ENCODE measurements around the gene SESN1.

SESN1 gene

GRCh38 chr6:109029313-109029712, 65.3 kb downstream of the SESN1 start:
- DNase-seq (ENCODE audit: low read depth in 2 of 2), result no peak

GRCh38 chr6:109028439-109028838, 66.2 kb downstream of the SESN1 start:
- no peak for DNase-seq (ENCODE audit: low read depth in 2 of 2)

GRCh38 chr6:109027964-109028363, 66.7 kb downstream of the SESN1 start:
- no peak for DNase-seq (ENCODE audit: low read depth in 2 of 2)

- DNase-seq (ENCODE audit: low read depth in 2 of 2), result no peak
These were observed 69.0 kb downstream of the SESN1 start for GRCh38 chr6:109025639-109026038.

GRCh38 chr6:109024784-109025183, 69.9 kb downstream of the SESN1 start:
- no peak for DNase-seq (ENCODE audit: low read depth in 2 of 2)

GRCh38 chr6:109024368-109024767, 70.3 kb downstream of the SESN1 start:
- DNase-seq (ENCODE audit: low read depth in 2 of 2), result no peak

- DNase-seq (ENCODE audit: low read depth in 2 of 2), result no peak
These were observed 71.2 kb downstream of the SESN1 start for GRCh38 chr6:109023356-109023925.

GRCh38 chr6:109021870-109022269, 72.8 kb downstream of the SESN1 start:
- DNase-seq (ENCODE audit: low read depth in 2 of 2), result no peak

- no peak for DNase-seq (ENCODE audit: low read depth in 2 of 2)
These were observed 74.7 kb downstream of the SESN1 start for GRCh38 chr6:109019911-109020310.

- DNase-seq (ENCODE audit: low read depth in 2 of 2), result no peak
These were observed 79.5 kb downstream of the SESN1 start for GRCh38 chr6:109015176-109015575.

- DNase-seq (ENCODE audit: low read depth in 2 of 2), result no peak
These were observed 80.0 kb downstream of the SESN1 start for GRCh38 chr6:109014606-109015005.

- DNase-seq (ENCODE audit: low read depth in 2 of 2), result no peak
These were observed 80.9 kb downstream of the SESN1 start for GRCh38 chr6:109013656-109014305.

GRCh38 chr6:109010705-109011102, 83.9 kb downstream of the SESN1 start:
- DNase-seq (ENCODE audit: low read depth in 2 of 2), result no peak

GRCh38 chr6:109009962-109010704, 84.5 kb downstream of the SESN1 start:
- no peak for DNase-seq (ENCODE audit: low read depth in 2 of 2)

GRCh38 chr6:109009236-109009961, 85.2 kb downstream of the SESN1 start:
- DNase-seq (ENCODE audit: low read depth in 2 of 2), result peak; percentile 57 to 60

GRCh38 chr6:109008537-109009235, 86.0 kb downstream of the SESN1 start:
- DNase-seq (ENCODE audit: low read depth in 2 of 2), result no peak

GRCh38 chr6:109008054-109008453, 86.6 kb downstream of the SESN1 start:
- no peak for DNase-seq (ENCODE audit: low read depth in 2 of 2)

GRCh38 chr6:109007521-109007920, 87.1 kb downstream of the SESN1 start:
- no peak for DNase-seq (ENCODE audit: low read depth in 2 of 2)

GRCh38 chr6:109006818-109007217, 87.8 kb downstream of the SESN1 start:
- DNase-seq (ENCODE audit: low read depth in 2 of 2), result no peak

- DNase-seq (ENCODE audit: low read depth in 2 of 2), result no peak
These were observed 91.8 kb downstream of the SESN1 start for GRCh38 chr6:109002882-109003281.

GRCh38 chr6:109002051-109002697, 92.5 kb downstream of the SESN1 start:
- DNase-seq (ENCODE audit: low read depth in 2 of 2), result no peak

Data from fibroblast of skin of left quadriceps (primary cell).